OCI-LY7 (cell line): ENCODE data around the gene GPRC5D. TPM values are rescaled to one million over a fixed set of nuclear protein-coding genes. Genes with fewer than 3 reads are reported as not detected.

Experiments used
- BruUV-seq: library from RNA; stranded (reverse); fragments of 400-500 nt; replicated peaks from 2 replicates; lab custom pipeline; 2021; lab: Mats Ljungman, UMichigan
- CTCF ChIA-PET: fragments of 300-600 bp; sonication (Branson Sonifier 250); formaldehyde crosslinking; loops from one replicate; lab custom pipeline; 2022; ENCODE audit warnings: antibody characterized with exemption; ENCODE audit not compliant: unreplicated experiment; lab: Charles Lee
- POLR2A ChIA-PET: fragments of 300-600 bp; sonication (Branson Sonifier 250); formaldehyde crosslinking; loops from one replicate; lab custom pipeline; 2022; ENCODE audit warnings: antibody characterized with exemption; lab: Charles Lee
- DNase-seq: peaks from one replicate; pipeline ENCODE4 v3.0.0-alpha.2; 2015; ENCODE audit warnings: low spot score
- H2AFZ ChIP-seq: fragments of 200-600 bp; sonication (generic), shearing (Covaris generic); 2 replicates; pipeline ENCODE4 v1.6.1; 2014; ENCODE audit warnings: mild to moderate bottlenecking, antibody characterized with exemption, low read length, moderate library complexity
- H3K27ac ChIP-seq: fragments of 200-600 bp; sonication (generic); 2 replicates; pipeline ENCODE4 v1.5.1; 2014; ENCODE audit warnings: mixed run types, low read depth, mild to moderate bottlenecking, moderate library complexity, low read length, inconsistent platforms; ENCODE audit not compliant: poor library complexity, severe bottlenecking
- H3K36me3 ChIP-seq: fragments of 200-600 bp; sonication (generic); 2 replicates; pipeline ENCODE4 v1.6.1; 2014; ENCODE audit warnings: mild to moderate bottlenecking, antibody characterized with exemption, low read length, moderate library complexity, mixed read lengths; ENCODE audit not compliant: insufficient read depth
- H3K4me1 ChIP-seq: fragments of 200-600 bp; sonication (generic); 2 replicates; pipeline ENCODE4 v1.5.1; 2014; ENCODE audit warnings: mild to moderate bottlenecking, low read length; ENCODE audit not compliant: insufficient read depth, poor library complexity, severe bottlenecking
- H3K4me2 ChIP-seq: fragments of 200-600 bp; sonication (generic); 2 replicates; pipeline ENCODE4 v1.6.1; 2014; ENCODE audit warnings: mild to moderate bottlenecking, low read length
- H3K4me3 ChIP-seq: fragments of 200-600 bp; sonication (generic); 2 replicates; pipeline ENCODE4 v1.5.1; 2014; ENCODE audit warnings: mild to moderate bottlenecking, low read depth, low read length; ENCODE audit not compliant: poor library complexity, severe bottlenecking
- H3K79me2 ChIP-seq: fragments of 200-600 bp; sonication (generic); 2 replicates; pipeline ENCODE4 v1.6.1; 2016; ENCODE audit warnings: low read depth, mild to moderate bottlenecking, low read length, moderate library complexity, mixed read lengths; ENCODE audit not compliant: insufficient read depth
- H3K9me2 ChIP-seq: fragments of 200-600 bp; sonication (generic); 2 replicates; pipeline ENCODE4 v1.6.1; 2016; ENCODE audit warnings: mild to moderate bottlenecking, low read length, mixed read lengths; ENCODE audit not compliant: insufficient read depth
- H3K9me3 ChIP-seq: fragments of 200-600 bp; sonication (generic); 2 replicates; pipeline ENCODE4 v1.6.1; 2014; ENCODE audit warnings: mild to moderate bottlenecking, mixed run types, low read length, mixed read lengths
- H4K20me1 ChIP-seq: fragments of 200-600 bp; sonication (generic); 2 replicates; pipeline ENCODE4 v1.6.1; 2014; ENCODE audit warnings: mild to moderate bottlenecking, antibody characterized with exemption, low read length, moderate library complexity, mixed read lengths; ENCODE audit not compliant: insufficient read depth
- EZH2phosphoT487 ChIP-seq: fragments of 200-600 bp; sonication (generic); IDR thresholded peaks from 2 replicates; pipeline ENCODE4 v1.6.1; 2018; ENCODE audit warnings: low read depth, borderline replicate concordance, mild to moderate bottlenecking, mixed run types, antibody characterized with exemption, low read length, moderate library complexity, mixed read lengths
- intact Hi-C: fragments of 100-400 bp; cut with micrococcal nuclease; formaldehyde crosslinking; loops from one replicate; pipeline ENCODE4 v1.10.0; 2022; ENCODE audit not compliant: unreplicated experiment
- total RNA-seq, 2 experiments: library from RNA; depleted of rRNA in 1 of 2; stranded (reverse); fragments of >200 nt in 1 of 2; shearing (Covaris generic) in 1 of 2; gene quantifications; 2 replicates each; pipeline ENCODE4 v1.2.3, GENCODE V29; 2014 to 2022
- TF ChIP-seq, protein P1 (sequence below): fragments of 200-600 bp; sonication (generic); conservative IDR thresholded peaks from 2 replicates; pipeline ENCODE4 v1.5.1; 2014; ENCODE audit warnings: mild to moderate bottlenecking, antibody characterized with exemption, low read length, moderate library complexity, mixed read lengths

Gene GPRC5D
- total RNA-seq, 2 experiments from 2014 or later: not detected

DNA sequence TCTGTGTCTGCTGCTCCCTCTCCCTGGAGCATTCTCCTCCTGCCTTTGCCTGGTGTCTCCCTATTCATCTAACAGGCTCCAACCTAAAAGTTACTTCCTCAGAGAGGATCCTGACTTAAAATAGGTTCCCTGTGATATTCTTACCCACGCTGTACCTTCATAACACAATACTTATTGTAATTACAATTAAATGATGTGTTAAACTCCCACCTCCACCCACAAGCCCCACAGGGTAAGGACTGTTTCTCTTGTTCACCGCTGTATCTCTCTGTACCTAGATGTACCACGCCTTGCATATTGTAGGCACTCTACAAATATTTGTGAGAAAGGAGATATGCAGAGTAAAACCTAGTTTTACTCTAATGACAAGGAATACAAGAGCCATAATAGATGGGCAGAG, 43.1 kb upstream of the GPRC5D start:
- intact Hi-C loops: no loop called here
- Histone ChIP-seq H3K9me2 (no peaks in the 10 kb centered on the region), H3K9me3 (no peaks in the 10 kb centered on the region), H2AFZ (no peak overlapping the region), H3K4me1 (no peaks in the 10 kb centered on the region), H3K79me2 (no peaks in the 10 kb centered on the region), H3K36me3 (no peaks in the 10 kb centered on the region), H4K20me1 (no peaks in the 10 kb centered on the region), H3K4me3 (no peak overlapping the region), H3K4me2 (no peak overlapping the region), H3K27ac (no peak overlapping the region)
- TF ChIP-seq EZH2phosphoT487: no peak
- TF ChIP-seq, protein P1, sequence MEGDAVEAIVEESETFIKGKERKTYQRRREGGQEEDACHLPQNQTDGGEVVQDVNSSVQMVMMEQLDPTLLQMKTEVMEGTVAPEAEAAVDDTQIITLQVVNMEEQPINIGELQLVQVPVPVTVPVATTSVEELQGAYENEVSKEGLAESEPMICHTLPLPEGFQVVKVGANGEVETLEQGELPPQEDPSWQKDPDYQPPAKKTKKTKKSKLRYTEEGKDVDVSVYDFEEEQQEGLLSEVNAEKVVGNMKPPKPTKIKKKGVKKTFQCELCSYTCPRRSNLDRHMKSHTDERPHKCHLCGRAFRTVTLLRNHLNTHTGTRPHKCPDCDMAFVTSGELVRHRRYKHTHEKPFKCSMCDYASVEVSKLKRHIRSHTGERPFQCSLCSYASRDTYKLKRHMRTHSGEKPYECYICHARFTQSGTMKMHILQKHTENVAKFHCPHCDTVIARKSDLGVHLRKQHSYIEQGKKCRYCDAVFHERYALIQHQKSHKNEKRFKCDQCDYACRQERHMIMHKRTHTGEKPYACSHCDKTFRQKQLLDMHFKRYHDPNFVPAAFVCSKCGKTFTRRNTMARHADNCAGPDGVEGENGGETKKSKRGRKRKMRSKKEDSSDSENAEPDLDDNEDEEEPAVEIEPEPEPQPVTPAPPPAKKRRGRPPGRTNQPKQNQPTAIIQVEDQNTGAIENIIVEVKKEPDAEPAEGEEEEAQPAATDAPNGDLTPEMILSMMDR: no peak
- DNase-seq: no peak
- ChIA-PET POLR2A (no interaction called here), CTCF (no interaction called here)
- BruUV-seq: no TSS peak

DNA sequence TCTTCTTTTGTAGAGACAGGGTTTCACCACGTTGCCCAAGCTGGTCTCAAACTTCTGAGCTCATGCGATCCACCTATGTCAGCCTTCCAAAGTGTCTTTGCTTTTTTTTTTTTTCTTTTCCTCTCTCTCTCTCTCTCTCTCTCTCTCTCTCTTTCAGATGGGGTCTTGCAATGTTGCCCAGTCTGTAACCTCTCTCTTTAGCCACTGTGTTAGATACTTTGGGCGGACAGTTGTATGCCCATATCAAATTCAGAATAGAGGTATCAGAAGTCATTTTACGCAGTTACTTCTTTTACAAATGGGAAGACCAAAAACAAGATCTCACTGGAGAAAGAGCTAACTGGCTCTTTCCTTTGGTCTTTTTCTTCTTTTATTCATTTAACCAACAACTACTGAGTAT, 41.4 kb upstream of the GPRC5D start:
- Histone ChIP-seq H2AFZ (no peak overlapping the region), H3K4me3 (no peak overlapping the region), H3K4me2 (no peak overlapping the region), H3K4me1 (no peaks in the 10 kb centered on the region), H4K20me1 (no peaks in the 10 kb centered on the region), H3K79me2 (no peaks in the 10 kb centered on the region), H3K27ac (no peak overlapping the region), H3K9me3 (no peaks in the 10 kb centered on the region), H3K9me2 (no peaks in the 10 kb centered on the region), H3K36me3 (no peaks in the 10 kb centered on the region)
- intact Hi-C loops: no loop called here
- ChIA-PET POLR2A (interaction anchor here (0.6 kb wide), 1 partner anchor 13 kb away, joined by 3 read pairs; no protein-coding TSS in a partner anchor), CTCF (no interaction called here)
- no peak for TF ChIP-seq EZH2phosphoT487
- TF ChIP-seq, protein P1: no peak
- BruUV-seq: no TSS peak
- no peak for DNase-seq

DNA sequence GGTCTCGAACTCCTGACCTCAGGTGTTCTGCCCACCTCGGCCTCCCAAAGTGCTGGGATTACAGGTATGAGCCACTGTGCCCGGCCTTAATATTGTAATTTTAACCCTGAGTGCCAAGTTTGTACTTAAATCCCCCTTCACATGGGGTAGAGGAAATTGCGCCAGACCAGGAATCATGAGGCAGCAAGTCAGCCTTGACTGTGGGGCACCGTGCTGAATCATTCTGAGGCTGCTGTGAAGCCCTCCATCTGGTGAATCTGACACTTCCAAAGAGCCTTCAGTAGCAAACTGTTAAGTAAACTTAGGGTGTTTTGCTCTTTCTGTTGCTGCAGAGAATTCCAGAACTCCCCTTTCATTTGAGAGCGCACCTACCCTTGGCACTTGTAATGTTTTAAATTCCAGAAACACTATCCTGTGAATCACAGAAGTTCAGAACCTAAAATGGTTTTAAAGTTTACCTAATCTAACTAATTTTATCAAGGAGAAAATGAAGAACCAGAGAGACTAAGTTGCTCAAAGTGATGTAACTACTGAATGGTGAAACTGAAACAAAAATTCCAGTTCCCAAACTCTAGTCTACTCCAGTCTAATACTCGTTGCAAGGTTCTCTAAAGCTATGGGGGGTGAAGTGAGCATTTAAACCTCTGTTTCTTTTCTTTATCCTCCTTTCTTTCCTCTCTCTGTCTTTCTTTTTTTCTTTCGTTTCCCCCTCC, 40.6 kb upstream of the GPRC5D start:
- no peak overlapping the region for H2AFZ ChIP-seq
- H3K4me2 ChIP-seq: no peak overlapping the region
- POLR2A ChIA-PET: interaction anchor here (0.6 kb wide), 1 partner anchor 14 kb away, joined by 3 read pairs; no protein-coding TSS in a partner anchor
- no peak for DNase-seq
- no peaks in the 10 kb centered on the region for H3K79me2 ChIP-seq
- H3K36me3 ChIP-seq: no peaks in the 10 kb centered on the region
- H3K9me3 ChIP-seq: no peaks in the 10 kb centered on the region
- H4K20me1 ChIP-seq: no peaks in the 10 kb centered on the region
- no peaks in the 10 kb centered on the region for H3K4me1 ChIP-seq
- no peak overlapping the region for H3K27ac ChIP-seq
- CTCF ChIA-PET: no interaction called here
- intact Hi-C loops: no loop called here
- no peaks in the 10 kb centered on the region for H3K9me2 ChIP-seq
- H3K4me3 ChIP-seq: no peak overlapping the region
- TF ChIP-seq, protein P1: no peak
- TF ChIP-seq EZH2phosphoT487: no peak
- no TSS peak for BruUV-seq
